Measurements from ENCODE around the gene GPATCH4.

The GPATCH4 gene

DNA sequence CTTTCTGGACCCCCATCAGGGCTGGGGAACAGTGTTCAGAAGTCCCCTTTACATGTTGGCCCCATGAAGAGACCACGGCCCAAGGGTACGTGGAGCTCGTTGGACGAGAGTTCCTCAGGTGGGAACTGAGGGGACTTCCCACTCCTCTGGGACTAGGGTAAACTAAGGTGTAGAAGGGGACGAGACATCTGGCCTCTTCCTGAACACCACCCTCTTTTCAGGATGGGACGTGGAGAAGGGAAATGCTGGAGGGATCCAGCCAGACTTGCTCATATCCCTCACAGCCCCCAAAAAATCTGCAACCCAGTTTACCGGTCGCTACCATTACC lies 7.7 kb downstream of the GPATCH4 start:
- TF ChIP-seq ARNTL (CRISPR knock-in tag; IDR thresholded peaks at IDR 0.05; ENCODE audit: borderline replicate concordance, low read depth) (no peak), PPARA (CRISPR knock-in tag; IDR thresholded peaks at IDR 0.05; ENCODE audit: borderline replicate concordance) (no peak), ISL1 (CRISPR knock-in tag; IDR thresholded peaks at IDR 0.05) (no peak), GLIS3 (CRISPR knock-in tag; IDR thresholded peaks at IDR 0.05) (no peak), TOX (CRISPR knock-in tag; IDR thresholded peaks at IDR 0.05; ENCODE audit: borderline replicate concordance) (no peak), ZNF565 (CRISPR knock-in tag; conservative IDR thresholded peaks at IDR 0.05; ENCODE audit: low read depth) (no peak), SNAI2 (CRISPR knock-in tag; IDR thresholded peaks at IDR 0.05) (no peak), TCF4 (CRISPR knock-in tag; IDR thresholded peaks at IDR 0.05; ENCODE audit: borderline replicate concordance) (no peak), ZC3H10 (CRISPR knock-in tag; IDR thresholded peaks at IDR 0.05) (no peak)
- TF ChIP-seq, protein P1, sequence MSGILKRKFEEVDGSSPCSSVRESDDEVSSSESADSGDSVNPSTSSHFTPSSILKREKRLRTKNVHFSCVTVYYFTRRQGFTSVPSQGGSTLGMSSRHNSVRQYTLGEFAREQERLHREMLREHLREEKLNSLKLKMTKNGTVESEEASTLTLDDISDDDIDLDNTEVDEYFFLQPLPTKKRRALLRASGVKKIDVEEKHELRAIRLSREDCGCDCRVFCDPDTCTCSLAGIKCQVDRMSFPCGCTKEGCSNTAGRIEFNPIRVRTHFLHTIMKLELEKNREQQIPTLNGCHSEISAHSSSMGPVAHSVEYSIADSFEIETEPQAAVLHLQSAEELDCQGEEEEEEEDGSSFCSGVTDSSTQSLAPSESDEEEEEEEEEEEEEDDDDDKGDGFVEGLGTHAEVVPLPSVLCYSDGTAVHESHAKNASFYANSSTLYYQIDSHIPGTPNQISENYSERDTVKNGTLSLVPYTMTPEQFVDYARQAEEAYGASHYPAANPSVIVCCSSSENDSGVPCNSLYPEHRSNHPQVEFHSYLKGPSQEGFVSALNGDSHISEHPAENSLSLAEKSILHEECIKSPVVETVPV (CRISPR knock-in tag; IDR thresholded peaks at IDR 0.05) = no peak
- ATAC-seq = no peak

DNA sequence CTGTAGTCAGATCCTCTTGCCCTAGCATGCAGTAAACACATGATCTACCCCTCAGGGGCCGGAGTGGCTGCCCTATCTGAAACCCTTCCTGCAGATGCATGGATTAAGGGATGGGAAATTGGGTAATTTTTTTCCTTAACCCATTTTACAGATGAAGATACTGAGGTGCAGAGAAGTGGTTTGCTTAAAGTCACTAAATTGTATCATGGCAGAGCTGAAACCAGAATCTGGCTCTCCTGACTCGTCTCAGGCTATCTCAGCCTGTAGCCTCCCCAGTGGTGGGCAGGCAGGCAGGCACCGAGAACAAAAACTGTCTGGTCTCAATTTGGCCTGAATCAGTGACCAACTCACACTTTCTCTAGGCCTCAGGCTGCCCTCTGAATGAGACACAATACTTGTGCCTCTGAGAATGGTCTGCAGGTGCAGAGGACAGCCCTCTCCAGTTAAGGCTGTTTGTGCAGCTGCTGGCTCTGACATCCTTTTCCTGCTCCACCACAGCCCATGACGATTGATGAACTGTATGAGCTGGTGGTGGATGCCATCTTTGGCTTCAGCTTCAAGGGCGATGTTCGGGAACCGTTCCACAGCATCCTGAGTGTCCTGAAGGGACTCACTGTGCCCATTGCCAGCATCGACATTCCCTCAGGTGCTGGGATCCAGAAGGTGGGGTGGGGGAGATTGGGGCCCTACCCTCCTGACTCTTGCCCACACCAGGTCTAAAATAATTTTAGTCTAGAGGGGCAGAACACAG lies 8.2 kb downstream of the GPATCH4 start:
- TF ChIP-seq TOX (CRISPR knock-in tag; IDR thresholded peaks at IDR 0.05; ENCODE audit: borderline replicate concordance) = peak; percentile 24; the same call in 1 of the 2 replicates
- TF ChIP-seq ZFP30 (CRISPR knock-in tag; IDR thresholded peaks at IDR 0.05) = no peak
- no peak for ATAC-seq

GRCh38 chr1:156592158-156592909 lies 8.9 kb downstream of the GPATCH4 start:
- peak; percentile 13 for ATAC-seq

GRCh38 chr1:156591432-156592157 lies 9.7 kb downstream of the GPATCH4 start, which contains the start of gene NAXE:
NAXE (plus strand) TSS chr1:156591776; CDS start chr1:156591805, 29 bp downstream.
- ATAC-seq = peak; percentile 92
- TF ChIP-seq, protein P2, sequence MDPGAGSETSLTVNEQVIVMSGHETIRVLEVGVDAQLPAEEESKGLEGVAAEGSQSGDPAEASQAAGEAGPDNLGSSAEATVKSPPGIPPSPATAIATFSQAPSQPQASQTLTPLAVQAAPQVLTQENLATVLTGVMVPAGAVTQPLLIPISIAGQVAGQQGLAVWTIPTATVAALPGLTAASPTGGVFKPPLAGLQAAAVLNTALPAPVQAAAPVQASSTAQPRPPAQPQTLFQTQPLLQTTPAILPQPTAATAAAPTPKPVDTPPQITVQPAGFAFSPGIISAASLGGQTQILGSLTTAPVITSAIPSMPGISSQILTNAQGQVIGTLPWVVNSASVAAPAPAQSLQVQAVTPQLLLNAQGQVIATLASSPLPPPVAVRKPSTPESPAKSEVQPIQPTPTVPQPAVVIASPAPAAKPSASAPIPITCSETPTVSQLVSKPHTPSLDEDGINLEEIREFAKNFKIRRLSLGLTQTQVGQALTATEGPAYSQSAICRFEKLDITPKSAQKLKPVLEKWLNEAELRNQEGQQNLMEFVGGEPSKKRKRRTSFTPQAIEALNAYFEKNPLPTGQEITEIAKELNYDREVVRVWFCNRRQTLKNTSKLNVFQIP (CRISPR knock-in tag; IDR thresholded peaks at IDR 0.05; ENCODE audit: borderline replicate concordance, low read depth) = 0 out of 2 replicates have a peak, but pooled peaks have one; percentile 48
- TF ChIP-seq ZNF70 (CRISPR knock-in tag; IDR thresholded peaks at IDR 0.05) = no peak

More at GRCh38 chr1:156592158-156592909, 8.9 kb downstream of the GPATCH4 start:
- TF ChIP-seq TCF4 (CRISPR knock-in tag; IDR thresholded peaks at IDR 0.05; ENCODE audit: borderline replicate concordance) = no peak
- TF ChIP-seq, protein P1 (CRISPR knock-in tag; IDR thresholded peaks at IDR 0.05) = 0 out of 2 replicates have a peak, but pooled peaks have one; percentile 14

DNA sequence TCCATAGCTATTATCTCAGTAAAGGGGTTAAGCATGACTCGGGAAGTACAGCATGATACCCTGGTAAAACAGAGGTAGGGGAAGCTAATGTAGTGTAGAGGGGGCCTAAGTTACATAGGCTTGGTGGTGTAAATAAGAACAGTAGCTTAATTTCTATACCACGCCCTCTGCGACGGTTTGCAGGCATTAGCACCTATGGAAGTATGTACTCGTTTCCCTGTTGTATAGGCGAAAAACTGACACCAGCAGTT lies 10.2 kb downstream of the GPATCH4 start:
- peak; percentile 6 for ATAC-seq
- TF ChIP-seq ZC3H10 (CRISPR knock-in tag; IDR thresholded peaks at IDR 0.05) = no peak
- TF ChIP-seq TCF4 (CRISPR knock-in tag; IDR thresholded peaks at IDR 0.05; ENCODE audit: borderline replicate concordance) = no peak
- TF ChIP-seq ZFP30 (CRISPR knock-in tag; IDR thresholded peaks at IDR 0.05) = no peak

GRCh38 chr1:156590326-156591180 lies 10.7 kb downstream of the GPATCH4 start:
- ATAC-seq = no peak
- TF ChIP-seq PATZ1 (CRISPR knock-in tag; IDR thresholded peaks at IDR 0.05; ENCODE audit: borderline replicate concordance) (no peak), ZFP30 (CRISPR knock-in tag; IDR thresholded peaks at IDR 0.05) (no peak), GLIS3 (CRISPR knock-in tag; IDR thresholded peaks at IDR 0.05) (no peak), CSDC2 (CRISPR knock-in tag; IDR thresholded peaks at IDR 0.05) (no peak), RARB (CRISPR knock-in tag; IDR thresholded peaks at IDR 0.05) (no peak), ARNTL (CRISPR knock-in tag; IDR thresholded peaks at IDR 0.05; ENCODE audit: borderline replicate concordance, low read depth) (no peak), ZNF8 (CRISPR knock-in tag; IDR thresholded peaks at IDR 0.05) (no peak), ZNF70 (CRISPR knock-in tag; IDR thresholded peaks at IDR 0.05) (no peak)
- TF ChIP-seq, protein P2 (CRISPR knock-in tag; IDR thresholded peaks at IDR 0.05; ENCODE audit: borderline replicate concordance, low read depth) = no peak
- TF ChIP-seq, protein P3, sequence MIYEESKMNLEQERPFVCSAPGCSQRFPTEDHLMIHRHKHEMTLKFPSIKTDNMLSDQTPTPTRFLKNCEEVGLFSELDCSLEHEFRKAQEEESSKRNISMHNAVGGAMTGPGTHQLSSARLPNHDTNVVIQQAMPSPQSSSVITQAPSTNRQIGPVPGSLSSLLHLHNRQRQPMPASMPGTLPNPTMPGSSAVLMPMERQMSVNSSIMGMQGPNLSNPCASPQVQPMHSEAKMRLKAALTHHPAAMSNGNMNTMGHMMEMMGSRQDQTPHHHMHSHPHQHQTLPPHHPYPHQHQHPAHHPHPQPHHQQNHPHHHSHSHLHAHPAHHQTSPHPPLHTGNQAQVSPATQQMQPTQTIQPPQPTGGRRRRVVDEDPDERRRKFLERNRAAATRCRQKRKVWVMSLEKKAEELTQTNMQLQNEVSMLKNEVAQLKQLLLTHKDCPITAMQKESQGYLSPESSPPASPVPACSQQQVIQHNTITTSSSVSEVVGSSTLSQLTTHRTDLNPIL (CRISPR knock-in tag; IDR thresholded peaks at IDR 0.05; ENCODE audit: low read depth) = no peak
